ENCODE measurements around the gene ZBTB43. TPM values are rescaled to one million over a fixed set of nuclear protein-coding genes. Genes with fewer than 3 reads are reported as not detected.

The ZBTB43 gene
- total and polyA plus RNA-seq, 10 of the 15 experiments (the other 5 are each of a cell fraction or from before 2014, with no cell fraction given): 2.4 to 19.3 (median 8.7) TPM

DNA sequence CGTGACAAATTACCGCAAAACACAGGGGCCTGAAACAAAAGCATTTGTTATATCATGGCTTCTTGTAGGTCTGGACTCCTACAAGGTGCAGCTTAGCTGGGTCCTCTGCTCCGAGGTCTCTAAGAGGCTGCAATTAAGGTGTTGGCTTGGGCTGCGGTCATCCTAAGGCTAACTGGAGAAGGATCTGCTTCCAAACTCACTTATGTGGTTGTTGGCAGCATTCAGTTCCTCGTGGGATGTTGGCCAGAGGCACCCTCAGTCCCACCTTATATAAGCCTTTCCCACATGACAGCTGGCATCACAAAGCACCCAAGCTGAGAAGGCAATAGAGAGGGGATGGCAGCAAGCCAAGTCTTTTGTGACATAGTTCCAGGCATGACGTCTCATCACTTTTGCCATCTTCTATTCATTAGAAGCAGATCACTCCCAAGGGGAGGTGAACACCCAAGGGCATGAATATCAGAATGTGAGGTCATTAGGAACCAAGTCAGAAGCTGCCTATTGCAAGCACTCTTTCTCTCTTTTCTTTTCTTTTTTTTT, 47.9 kb upstream of the ZBTB43 start:
- no peaks in the 10 kb centered on the region for H3K9me3 ChIP-seq (replicated peaks; ENCODE audit: control insufficient read depth, insufficient read depth, low read length)
- SMC1A ChIA-PET (ENCODE audit: uncharacterized antibody, unreplicated experiment): no interaction called here
- no TSS peak for BruUV-seq (replicated peaks)
- H3K4me3 ChIP-seq: no peak overlapping the region
- H3K27me3 ChIP-seq (replicated peaks in 1 of 2; ENCODE audit: control insufficient read depth in 2 of 2, insufficient read depth in 2 of 2, low read length in 1 of 2): no peaks in the 10 kb centered on the region; a peak in 1 of 4 replicates
- H3K36me3 ChIP-seq (ENCODE audit: control insufficient read depth in 2 of 2, insufficient read depth in 2 of 2, low read length in 1 of 2): no peaks in the 10 kb centered on the region
- no peak overlapping the region for H3K27ac ChIP-seq (ENCODE audit: control insufficient read depth, insufficient read depth)
- H3K4me2 ChIP-seq (ENCODE audit: control insufficient read depth, insufficient read depth): no peak overlapping the region
- RAD21 ChIA-PET (ENCODE audit: unreplicated experiment): no interaction called here
- no peak overlapping the region for H2AFZ ChIP-seq (ENCODE audit: control insufficient read depth, low read depth, low read length)
- DNase-seq (ENCODE audit: low read depth, low spot score) (no peak), ATAC-seq (no peak), FAIRE-seq (no peak)
- POLR2A ChIA-PET: no interaction called here
- no peaks in the 10 kb centered on the region for H3K4me1 ChIP-seq (ENCODE audit: control insufficient read depth, insufficient read depth, low read length)
- CTCF ChIA-PET: interaction anchor here (0.7 to 2.3 kb wide), 4 partner anchors 22 to 1280 kb away, joined by 3 to 9 read pairs (median 6); no protein-coding TSS in a partner anchor
- intact Hi-C loops (cut with micrococcal nuclease; ENCODE audit: unreplicated experiment) (no loop called here), in situ Hi-C loops (cut with MboI) (no loop called here)
- H3K9ac ChIP-seq (ENCODE audit: control insufficient read depth, insufficient read depth, low read length): no peak overlapping the region
- no peaks in the 10 kb centered on the region for H4K20me1 ChIP-seq (ENCODE audit: control insufficient read depth, insufficient read depth)
- no peaks in the 10 kb centered on the region for H3K79me2 ChIP-seq (ENCODE audit: control insufficient read depth, insufficient read depth, low read length)
- 56% methylated on average over 6 of the region's 6 CpGs for WGBS (ENCODE audit: insufficient coverage, insufficient replicate concordance, low lambda C conversion rate, missing lambda C conversion rate)
- TF ChIP-seq E4F1 (IDR thresholded peaks at IDR 0.05; ENCODE audit: borderline replicate concordance, partially characterized antibody) (no peak), POU2F2 (IDR thresholded peaks at IDR 0.05; ENCODE audit: borderline replicate concordance, low read depth, low read length) (no peak), CBX3 (IDR thresholded peaks at IDR 0.05; ENCODE audit: borderline replicate concordance, low read depth) (no peak), BACH1 (IDR thresholded peaks at IDR 0.05; ENCODE audit: borderline replicate concordance) (no peak), CBFB (IDR thresholded peaks at IDR 0.05; ENCODE audit: low read depth) (no peak), NR2C2 (IDR thresholded peaks at IDR 0.05; ENCODE audit: borderline replicate concordance, control insufficient read depth, insufficient read length, low read depth) (no peak), PBX3 (IDR thresholded peaks at IDR 0.05; ENCODE audit: insufficient replicate concordance, low read depth, low read length) (no peak), KLF5 (IDR thresholded peaks at IDR 0.05; ENCODE audit: partially characterized antibody) (no peak), IKZF2 (IDR thresholded peaks at IDR 0.05) (no peak), MEF2A (IDR thresholded peaks at IDR 0.05; ENCODE audit: insufficient read depth, low read depth, low read length) (no peak), EED (IDR thresholded peaks at IDR 0.05; ENCODE audit: low read depth) (no peak), PAX5 (IDR thresholded peaks at IDR 0.05; ENCODE audit: borderline replicate concordance, low read depth, low read length) (no peak), TCF3 (IDR thresholded peaks at IDR 0.05; ENCODE audit: borderline replicate concordance, insufficient read depth, low read depth, low read length) (no peak), ZBTB40 (IDR thresholded peaks at IDR 0.05; ENCODE audit: borderline replicate concordance) (no peak)
